ENCODE results near the gene NIP7. TPM values are rescaled to one million over a fixed set of nuclear protein-coding genes. Genes with fewer than 3 reads are reported as not detected.
A peak's percentile ranks its signal among the peaks of the same experiment; 100 is the strongest.
"Not testable (repeated sequence)": the region's sequence is repeated elsewhere in the genome, so short reads cannot be mapped to it uniquely, and the experiment has no call there.

Gene NIP7
- total RNA-seq, 2 donors from 2014 or later, result 28.5 to 29.7 TPM

DNA sequence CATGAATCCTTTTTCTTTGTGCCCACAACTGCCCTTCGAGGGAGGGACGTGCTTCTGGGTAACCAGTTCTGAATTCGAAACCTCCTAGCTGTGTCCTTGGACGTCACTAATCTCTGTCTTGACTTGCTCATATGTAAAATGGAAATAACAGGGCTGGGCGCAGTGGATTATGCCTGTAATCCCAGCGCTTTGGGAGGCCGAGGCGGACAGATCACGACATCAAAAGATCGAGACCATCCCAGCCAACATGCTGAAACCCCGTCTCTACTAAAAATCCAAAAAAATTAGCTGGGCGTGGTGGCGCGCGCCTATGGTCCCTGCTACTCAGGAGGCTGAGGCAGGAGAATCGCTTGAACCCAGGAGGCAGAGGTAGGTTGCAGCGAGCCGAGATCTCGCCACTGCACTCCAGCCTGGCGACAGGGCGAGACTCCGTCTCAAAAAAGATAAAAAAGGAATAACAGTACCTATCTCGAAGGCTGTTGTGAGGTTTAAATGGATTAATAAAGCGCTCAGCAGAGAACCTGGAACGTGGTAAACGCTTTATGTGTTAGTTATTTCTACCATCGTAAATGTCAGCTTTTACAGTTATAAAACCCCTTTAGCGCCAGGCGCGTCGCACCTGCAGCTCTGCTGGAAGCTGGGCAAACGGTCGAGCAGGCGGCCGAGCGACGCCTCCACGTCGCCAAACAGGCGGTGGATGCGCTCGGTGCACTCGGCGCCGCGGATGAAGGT lies 849 bp upstream of the NIP7 start:
- H3K27ac Mint-ChIP-seq, result peak overlapping the region; percentile 99
- no peak for ATAC-seq
- H3K4me3 Mint-ChIP-seq, result peak overlapping the region; percentile 100
- peaks cover 44% of the 10 kb centered on the region for H3K4me1 Mint-ChIP-seq
- DNase-seq, result no peak
- peaks cover 8% of the 10 kb centered on the region for H3K36me3 Mint-ChIP-seq (ENCODE audit: low read depth)
- no peaks in the 10 kb centered on the region for H3K9me3 ChIP-seq (ENCODE audit: control insufficient read depth, low read length, poor library complexity, severe bottlenecking)
- H3K27me3 Mint-ChIP-seq, result no peaks in the 10 kb centered on the region

DNA sequence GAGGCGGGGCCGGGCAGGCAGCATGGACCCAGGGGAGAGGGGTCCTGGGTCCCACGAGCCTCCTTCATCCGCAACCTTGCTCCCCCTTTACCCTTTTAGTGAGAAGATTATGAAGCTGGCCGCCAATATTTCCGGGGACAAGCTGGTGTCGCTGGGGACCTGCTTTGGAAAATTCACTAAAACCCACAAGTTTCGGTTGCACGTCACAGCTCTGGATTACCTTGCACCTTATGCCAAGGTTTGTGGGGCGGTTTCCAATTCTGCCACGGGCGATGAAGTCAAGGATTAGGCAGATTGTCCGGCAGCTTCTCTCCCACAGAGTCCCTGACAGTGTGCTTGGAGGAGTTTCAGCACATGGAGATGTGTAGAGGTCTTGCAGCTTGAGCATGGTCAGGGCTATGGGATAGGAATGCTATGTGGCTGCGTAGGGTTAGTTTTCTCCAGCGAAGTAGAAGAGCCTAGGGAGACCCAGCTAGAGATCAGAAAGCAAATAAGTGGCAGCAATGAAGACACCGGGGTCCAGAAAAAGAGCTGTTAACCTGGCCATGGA lies 598 bp downstream of the NIP7 start:
- H3K36me3 Mint-ChIP-seq (ENCODE audit: low read depth), result peaks cover 8% of the 10 kb centered on the region
- peaks cover 35% of the 10 kb centered on the region for H3K4me1 Mint-ChIP-seq
- DNase-seq (no peak), ATAC-seq (no peak)
- no peaks in the 10 kb centered on the region for H3K27me3 Mint-ChIP-seq
- H3K9me3 ChIP-seq (ENCODE audit: control insufficient read depth, low read length, poor library complexity, severe bottlenecking), result no peaks in the 10 kb centered on the region
- peak overlapping the region; percentile 100 for H3K4me3 Mint-ChIP-seq
- peak overlapping the region; percentile 99 for H3K27ac Mint-ChIP-seq

DNA sequence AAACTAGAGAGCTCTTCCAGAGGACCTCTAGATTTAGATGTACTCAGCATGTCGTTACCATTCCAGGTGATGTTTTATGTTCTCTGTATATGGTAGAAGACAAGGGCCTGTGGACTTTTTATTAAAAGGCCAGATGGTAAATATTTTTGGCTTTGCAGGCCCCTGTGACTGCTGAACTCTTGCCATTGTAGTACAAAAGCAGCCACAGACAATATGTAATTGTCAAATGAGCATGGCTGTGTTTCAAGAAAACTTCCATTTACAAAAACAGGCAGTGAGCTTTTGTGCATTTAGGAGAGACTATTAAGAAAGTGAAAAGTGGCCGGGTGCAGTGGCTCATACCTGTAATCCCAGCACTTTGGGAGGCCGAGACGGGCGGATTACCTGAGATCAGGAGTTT lies 4.6 kb downstream of the NIP7 start:
- Mint-ChIP-seq H3K27ac (no peak overlapping the region), H3K4me1 (peaks cover 17% of the 10 kb centered on the region), H3K4me3 (no peak overlapping the region), H3K36me3 (ENCODE audit: low read depth) (peaks cover 4% of the 10 kb centered on the region), H3K27me3 (no peaks in the 10 kb centered on the region)
- no peaks in the 10 kb centered on the region for H3K9me3 ChIP-seq (ENCODE audit: control insufficient read depth, low read length, poor library complexity, severe bottlenecking)
- DNase-seq (no peak), ATAC-seq (no peak)

DNA sequence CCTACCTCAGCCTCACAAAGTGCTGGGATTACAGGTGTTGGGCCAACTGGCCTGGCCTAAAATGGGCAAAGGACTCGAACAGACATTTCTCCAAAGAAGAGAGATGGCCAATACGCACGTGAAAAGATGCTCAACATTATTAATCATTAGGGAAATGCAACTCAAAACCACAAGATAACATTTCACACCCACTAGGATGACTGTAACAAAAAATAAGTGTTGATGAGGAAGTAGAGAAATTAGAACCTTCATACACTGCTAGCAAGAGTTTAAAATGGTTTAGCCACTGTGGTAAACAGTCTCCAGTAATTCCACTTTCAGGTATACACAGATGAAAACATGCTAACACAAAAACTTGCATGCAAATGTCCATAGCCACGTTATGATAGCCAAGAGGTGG lies 6.4 kb downstream of the NIP7 start:
- Mint-ChIP-seq H3K27ac (no peak overlapping the region), H3K27me3 (no peaks in the 10 kb centered on the region), H3K36me3 (ENCODE audit: low read depth) (no peaks in the 10 kb centered on the region), H3K4me3 (no peak overlapping the region), H3K4me1 (peaks cover 2% of the 10 kb centered on the region)
- ATAC-seq, result no peak
- no peak for DNase-seq
- no peaks in the 10 kb centered on the region for H3K9me3 ChIP-seq (ENCODE audit: control insufficient read depth, low read length, poor library complexity, severe bottlenecking)

DNA sequence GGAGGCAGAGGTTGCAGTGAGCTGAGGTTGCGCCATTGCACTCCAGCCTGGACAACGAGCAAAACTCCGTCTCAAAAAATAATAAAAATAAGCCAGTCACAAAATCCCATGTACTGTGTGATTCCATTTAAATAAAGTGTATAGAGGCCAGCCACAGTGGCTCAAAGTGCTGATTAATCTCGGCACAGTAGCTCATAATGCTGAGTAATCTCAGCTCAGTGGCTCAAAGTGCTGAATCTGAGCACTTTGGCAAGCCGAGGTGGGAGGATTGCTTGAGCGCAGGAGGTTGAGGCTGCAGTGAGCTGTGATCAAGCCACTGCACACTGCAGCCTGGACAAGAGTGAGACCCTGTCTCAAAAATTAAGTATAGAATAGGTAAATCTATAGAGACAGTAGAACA lies 7.1 kb downstream of the NIP7 start:
- no peaks in the 10 kb centered on the region for H3K9me3 ChIP-seq (ENCODE audit: control insufficient read depth, low read length, poor library complexity, severe bottlenecking)
- Mint-ChIP-seq H3K27me3 (no peaks in the 10 kb centered on the region), H3K4me1 (peaks cover 2% of the 10 kb centered on the region), H3K36me3 (ENCODE audit: low read depth) (no peaks in the 10 kb centered on the region), H3K4me3 (no peak overlapping the region), H3K27ac (no peak overlapping the region)
- ATAC-seq (no peak), DNase-seq (no peak)

DNA sequence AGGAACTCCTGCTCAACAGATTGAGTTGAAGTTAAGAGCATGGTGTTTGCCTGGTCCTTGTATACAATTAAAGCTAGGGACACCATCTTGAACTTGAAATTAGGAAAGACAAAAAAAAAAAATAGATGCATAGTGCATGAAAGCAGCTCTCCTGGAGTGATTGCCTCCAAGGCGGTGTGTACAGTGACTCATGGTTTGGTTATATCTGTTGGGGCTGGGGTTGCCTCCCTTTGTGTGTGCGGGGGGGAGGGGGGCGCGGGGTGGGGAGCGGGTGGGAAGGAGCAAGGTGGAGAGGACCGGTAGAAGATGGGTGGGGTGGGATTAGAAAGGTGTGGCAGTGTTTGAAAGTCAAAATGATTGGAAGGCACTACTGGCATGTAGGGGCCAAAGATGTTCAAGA lies 8.7 kb downstream of the NIP7 start:
- peaks cover 4% of the 10 kb centered on the region for H3K36me3 Mint-ChIP-seq (ENCODE audit: low read depth)
- no peak overlapping the region for H3K27ac Mint-ChIP-seq
- H3K4me3 Mint-ChIP-seq, result no peak overlapping the region
- H3K27me3 Mint-ChIP-seq, result no peaks in the 10 kb centered on the region
- H3K4me1 Mint-ChIP-seq, result peaks cover 4% of the 10 kb centered on the region
- DNase-seq (no peak), ATAC-seq (no peak)
- no peaks in the 10 kb centered on the region for H3K9me3 ChIP-seq (ENCODE audit: control insufficient read depth, low read length, poor library complexity, severe bottlenecking)

DNA sequence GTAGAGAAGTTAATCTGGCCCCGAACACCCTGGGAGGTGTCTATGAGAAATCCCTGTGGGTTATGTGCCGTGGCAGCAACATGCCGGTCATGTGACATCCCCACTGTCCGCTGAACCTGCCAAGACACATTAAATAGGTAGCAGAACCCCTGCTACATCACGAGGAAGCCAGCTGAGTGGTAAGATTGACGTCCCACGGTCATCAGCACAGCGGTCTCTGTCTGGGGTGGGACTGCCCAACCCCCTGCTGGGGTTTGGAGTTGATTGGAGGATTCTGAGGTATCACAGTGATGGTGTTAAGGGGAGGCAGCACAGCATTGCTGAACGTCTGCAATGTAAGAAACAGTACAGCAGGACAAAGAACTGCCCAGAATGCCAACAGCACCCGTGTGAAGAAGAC lies 10.0 kb downstream of the NIP7 start:
- Mint-ChIP-seq H3K4me3 (no peak overlapping the region), H3K36me3 (ENCODE audit: low read depth) (peaks cover 4% of the 10 kb centered on the region), H3K27ac (no peak overlapping the region), H3K4me1 (peaks cover 4% of the 10 kb centered on the region), H3K27me3 (no peaks in the 10 kb centered on the region)
- ATAC-seq, result no peak
- DNase-seq, result no peak
- H3K9me3 ChIP-seq (ENCODE audit: control insufficient read depth, low read length, poor library complexity, severe bottlenecking), result no peaks in the 10 kb centered on the region

DNA sequence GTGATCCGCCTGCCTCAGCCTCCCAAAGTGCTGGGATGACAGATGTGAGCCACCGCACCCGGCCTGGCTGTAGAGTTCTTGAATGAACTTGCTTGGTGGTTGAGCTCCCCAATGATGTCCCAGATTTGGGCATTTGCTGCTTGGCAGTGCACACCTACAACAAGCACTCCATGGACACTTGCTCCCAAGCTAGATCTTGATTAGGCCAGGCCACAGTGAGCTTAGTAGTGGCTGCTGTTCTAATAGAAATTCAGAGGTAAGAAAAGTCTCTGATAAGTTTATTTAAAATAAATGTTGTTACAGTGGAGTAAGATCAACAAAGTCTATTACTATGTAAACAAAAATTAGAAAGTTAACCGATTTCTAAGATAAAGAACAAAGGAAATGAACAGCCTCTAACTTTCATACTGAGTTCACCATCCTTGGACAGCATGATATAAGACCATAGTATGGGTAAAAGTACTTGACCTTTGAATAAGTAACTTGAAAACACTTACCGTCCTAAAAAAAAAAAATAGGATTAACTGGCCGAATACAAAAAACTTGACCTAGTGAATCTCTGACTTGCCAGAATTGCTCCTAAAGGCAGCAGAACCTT lies 11.1 kb downstream of the NIP7 start:
- DNase-seq, result no peak
- peaks cover 6% of the 10 kb centered on the region for H3K36me3 Mint-ChIP-seq (ENCODE audit: low read depth)
- ATAC-seq, result no peak
- no peak overlapping the region for H3K4me3 Mint-ChIP-seq
- no peaks in the 10 kb centered on the region for H3K9me3 ChIP-seq (ENCODE audit: control insufficient read depth, low read length, poor library complexity, severe bottlenecking)
- peaks cover 4% of the 10 kb centered on the region for H3K4me1 Mint-ChIP-seq
- no peak overlapping the region for H3K27ac Mint-ChIP-seq
- no peaks in the 10 kb centered on the region for H3K27me3 Mint-ChIP-seq

DNA sequence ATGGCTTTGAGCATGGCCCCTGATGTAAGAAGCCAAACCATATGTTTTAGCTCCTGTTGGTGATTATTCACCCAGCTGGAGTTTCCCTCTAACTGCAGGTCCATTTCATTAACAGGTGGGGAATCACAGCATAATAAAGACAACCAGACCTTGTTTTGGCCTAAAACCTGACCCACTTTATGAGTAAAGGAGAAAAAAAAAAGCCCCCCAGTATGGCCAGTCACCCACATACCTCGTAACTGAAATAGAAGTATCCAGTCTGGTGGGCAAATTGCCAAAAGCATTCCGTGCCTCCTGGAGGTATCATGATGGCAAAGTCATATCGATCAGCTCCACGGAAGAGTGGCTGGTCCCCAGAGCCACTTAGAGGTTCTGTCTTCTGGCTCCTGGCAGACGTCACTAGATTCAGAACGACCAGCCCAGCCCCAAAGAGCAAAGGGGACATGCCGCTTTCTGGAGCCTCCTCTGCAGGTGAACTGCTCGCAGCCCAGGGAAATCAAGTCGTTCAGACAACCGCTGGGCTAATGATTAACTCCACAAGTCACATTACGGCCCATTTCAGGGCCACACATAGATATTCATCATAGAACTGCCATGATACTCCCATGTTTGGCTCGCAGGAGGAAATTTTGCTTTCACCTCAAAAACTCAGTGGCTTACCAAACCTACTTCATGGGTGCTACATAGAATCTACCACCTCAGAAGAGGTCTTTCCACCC lies 11.9 kb downstream of the NIP7 start, which contains the start of gene TMED6:
Gene TMED6 (minus strand): TSS at position 478 of the 719 bp plus-strand sequence. CDS start 33 bp downstream, at position 445.
- DNase-seq, result no peak
- no peaks in the 10 kb centered on the region for H3K9me3 ChIP-seq (ENCODE audit: control insufficient read depth, low read length, poor library complexity, severe bottlenecking)
- peak within 1 kb of the TSS; percentile 37 for H3K27ac Mint-ChIP-seq
- H3K4me1 Mint-ChIP-seq, result peaks cover 4% of the 10 kb centered on the region
- ATAC-seq, result no peak
- peaks cover 6% of the 10 kb centered on the region for H3K36me3 Mint-ChIP-seq (ENCODE audit: low read depth)
- no peak within 1 kb of the TSS for H3K4me3 Mint-ChIP-seq
- H3K27me3 Mint-ChIP-seq, result no peaks in the 10 kb centered on the region

DNA sequence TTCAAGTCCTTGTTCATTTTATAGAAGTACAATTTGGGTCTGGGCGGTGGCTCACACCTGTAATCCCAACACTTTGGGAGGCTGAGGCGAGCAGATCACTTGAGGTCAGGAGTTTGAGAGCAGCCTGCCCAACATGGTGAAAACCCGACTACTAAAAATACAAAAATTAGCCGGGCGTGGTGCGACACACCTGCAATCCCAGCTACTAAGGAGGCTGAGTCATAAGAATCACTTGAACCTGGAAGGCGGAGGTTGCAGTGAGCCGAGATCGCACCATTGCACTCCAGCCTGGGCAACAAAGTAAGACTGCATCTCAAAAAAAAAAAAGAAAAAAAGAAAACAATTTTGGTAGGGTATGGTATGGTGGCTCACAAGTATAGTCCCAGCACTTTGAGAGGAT lies 20.5 kb downstream of the NIP7 start:
- not testable (repeated sequence) for H3K4me3 Mint-ChIP-seq; H3K9me3 ChIP-seq (ENCODE audit: control insufficient read depth, low read length, poor library complexity, severe bottlenecking); H3K27ac Mint-ChIP-seq; H3K36me3 Mint-ChIP-seq (ENCODE audit: low read depth); ATAC-seq; H3K27me3 Mint-ChIP-seq; DNase-seq
- peaks cover 16% of the 10 kb centered on the region for H3K4me1 Mint-ChIP-seq

DNA sequence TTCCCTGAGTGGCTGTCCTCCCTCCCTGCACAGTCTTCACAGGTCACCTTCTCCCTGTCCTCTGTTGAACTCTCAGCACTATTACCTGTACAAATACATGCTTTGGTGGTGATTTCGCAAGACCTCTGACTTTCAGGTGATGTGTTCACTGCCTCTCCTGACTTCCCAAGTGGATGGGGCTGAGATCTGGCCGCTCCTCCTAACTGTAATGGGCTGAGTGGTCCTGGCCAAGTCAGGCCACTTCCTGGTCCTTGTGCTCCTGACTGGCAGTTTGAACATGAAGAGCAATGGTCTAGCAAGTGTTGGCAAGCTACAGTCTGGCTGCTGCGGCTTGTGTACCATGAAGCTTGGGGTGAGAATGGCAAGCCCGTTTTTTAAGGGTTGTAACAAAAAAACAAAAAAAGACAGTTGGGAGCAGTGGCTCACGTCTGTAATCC lies 23.7 kb downstream of the NIP7 start:
- H3K27ac Mint-ChIP-seq, result no peak overlapping the region
- peaks cover 22% of the 10 kb centered on the region for H3K4me1 Mint-ChIP-seq
- DNase-seq, result no peak
- H3K9me3 ChIP-seq (ENCODE audit: control insufficient read depth, low read length, poor library complexity, severe bottlenecking), result no peaks in the 10 kb centered on the region
- no peak for ATAC-seq
- H3K4me3 Mint-ChIP-seq, result no peak overlapping the region
- peaks cover 8% of the 10 kb centered on the region for H3K36me3 Mint-ChIP-seq (ENCODE audit: low read depth)
- no peaks in the 10 kb centered on the region for H3K27me3 Mint-ChIP-seq

DNA sequence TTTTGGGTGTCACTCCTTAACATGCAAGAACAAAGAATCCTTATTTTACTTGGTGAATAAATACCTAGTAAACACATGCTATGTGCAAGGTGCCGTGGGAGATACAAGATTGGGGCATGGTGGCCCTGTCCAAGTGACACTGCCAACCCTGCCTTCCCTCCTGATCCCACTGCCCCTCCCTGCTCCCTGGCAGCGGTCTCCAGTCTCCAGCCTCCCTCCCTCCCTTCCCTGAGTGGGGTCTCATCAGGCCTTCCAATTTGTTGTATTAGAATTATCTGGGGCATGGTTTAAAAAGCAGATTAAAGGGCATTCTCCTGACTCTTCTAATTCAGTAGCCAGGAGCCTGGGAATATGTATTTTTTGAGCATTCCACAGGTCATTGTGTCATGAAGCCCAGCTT lies 24.5 kb downstream of the NIP7 start:
- Mint-ChIP-seq H3K36me3 (ENCODE audit: low read depth) (peaks cover 8% of the 10 kb centered on the region), H3K27me3 (no peaks in the 10 kb centered on the region), H3K4me1 (peaks cover 22% of the 10 kb centered on the region), H3K27ac (peak overlapping the region; percentile 79), H3K4me3 (no peak overlapping the region)
- no peaks in the 10 kb centered on the region for H3K9me3 ChIP-seq (ENCODE audit: control insufficient read depth, low read length, poor library complexity, severe bottlenecking)
- DNase-seq (no peak), ATAC-seq (no peak)

DNA sequence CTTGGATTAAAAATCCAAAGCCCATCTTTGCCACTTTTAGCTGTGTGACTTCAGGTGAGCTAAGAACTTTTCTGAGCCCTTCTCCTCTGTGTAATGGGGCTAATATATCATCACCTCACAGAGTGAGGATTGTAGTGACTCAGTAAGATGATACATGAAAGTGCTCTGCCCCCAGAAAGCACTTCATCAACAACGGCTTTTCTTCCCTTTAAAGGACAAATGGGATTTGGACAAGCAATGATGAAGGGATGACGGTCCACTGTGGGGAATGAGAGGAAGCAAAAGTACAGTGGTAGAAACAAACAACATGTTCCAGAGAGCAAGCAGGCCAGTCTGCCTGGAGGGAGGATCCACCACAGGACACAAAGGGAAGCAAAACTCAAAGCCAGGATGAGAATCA lies 26.3 kb downstream of the NIP7 start:
- peaks cover 15% of the 10 kb centered on the region for H3K36me3 Mint-ChIP-seq (ENCODE audit: low read depth)

More for the DNA sequence above, 26.3 kb downstream of the NIP7 start:
- Mint-ChIP-seq H3K27ac (peak overlapping the region; percentile 51), H3K4me1 (peaks cover 29% of the 10 kb centered on the region), H3K27me3 (no peaks in the 10 kb centered on the region), H3K4me3 (no peak overlapping the region)
- DNase-seq, result no peak
- no peak for ATAC-seq
- H3K9me3 ChIP-seq (ENCODE audit: control insufficient read depth, low read length, poor library complexity, severe bottlenecking), result no peaks in the 10 kb centered on the region

All from T-helper 17 cell (primary cell).